HCT116 (cell line): Measurements from ENCODE around the gene RAP1B. TPM values are rescaled to one million over a fixed set of nuclear protein-coding genes. Genes with fewer than 3 reads are reported as not detected.

Experiments
- ATAC-seq: fragments of 200-7000 bp; cut with Tn5 transposase; 2 replicates; pipeline ENCODE4 v1.9.1; 2020; ENCODE audit warnings: mild to moderate bottlenecking, moderate library complexity
- BruUV-seq: library from RNA; stranded (reverse); fragments of 400-500 nt; replicated peaks from 2 replicates; lab custom pipeline; 2021; lab: Mats Ljungman, UMichigan
- CTCF ChIA-PET: fragments of 300-600 bp; sonication (Branson Sonifier 250); formaldehyde crosslinking; loops from one replicate; lab custom pipeline; 2021; ENCODE audit warnings: antibody characterized with exemption; lab: Charles Lee
- POLR2A ChIA-PET: fragments of 300-600, 350-600 bp; sonication (Branson Sonifier 250); formaldehyde crosslinking; loops from one replicate; lab custom pipeline; 2021; ENCODE audit warnings: antibody characterized with exemption; lab: Charles Lee
- RAD21 ChIA-PET, 2 experiments: fragments of 300-600 bp; sonication (Branson Sonifier 250); formaldehyde crosslinking; loops; one replicate each; lab custom pipeline; 2023; ENCODE audit warnings: low total read pairs in 2 of 2; ENCODE audit not compliant: uncharacterized antibody in 2 of 2, unreplicated experiment in 2 of 2, low non-redundant PET in 1 of 2; lab: Charles Lee
- DNase-seq: peaks from one replicate; pipeline ENCODE4 v3.0.0-alpha.2; 2010; ENCODE audit warnings: low read depth, low spot score
- H2AFZ ChIP-seq: fragments of 200-600 bp; shearing (Covaris generic), sonication (generic); 2 replicates; pipeline ENCODE4 v1.6.1; 2017; ENCODE audit warnings: low read depth, mixed run types, mixed read lengths, antibody characterized with exemption, low read length; ENCODE audit not compliant: poor library complexity, severe bottlenecking
- H3K27ac ChIP-seq: 2 replicates; pipeline ENCODE4 v1.5.1; 2012; ENCODE audit warnings: low read depth, low read length
- H3K27me3 ChIP-seq: fragments of 200-600 bp; sonication (generic); 2 replicates; pipeline ENCODE4 v1.6.1; 2016; ENCODE audit warnings: mixed run types, low read length, mixed read lengths; ENCODE audit not compliant: insufficient read depth
- H3K36me3 ChIP-seq, 2 experiments: fragments of 200-500 bp in 1 of 2; fragments of 200-600 bp in 1 of 2; sonication (Bioruptor generic) in 1 of 2; sonication (generic) in 1 of 2; 2 replicates each; pipeline versions ENCODE4 v1.5.1 to v1.6.1; 2014 to 2016; ENCODE audit warnings: low read length in 2 of 2, inconsistent platforms in 1 of 2, mixed read lengths in 1 of 2, mixed run types in 1 of 2; ENCODE audit not compliant: insufficient read depth in 2 of 2, control insufficient read depth in 1 of 2
- H3K4me1 ChIP-seq, 2 experiments: fragments of 200-600 bp in 1 of 2; sonication (generic) in 1 of 2; 2 replicates each; pipeline versions ENCODE4 v1.5.1 to v1.6.1; 2012 to 2017; ENCODE audit warnings: low read length in 2 of 2, inconsistent platforms in 1 of 2, mild to moderate bottlenecking in 1 of 2, mixed read lengths in 1 of 2, mixed run types in 1 of 2, moderate library complexity in 1 of 2; ENCODE audit not compliant: insufficient read depth in 2 of 2, control insufficient read depth in 1 of 2
- H3K4me2 ChIP-seq: fragments of 200-600 bp; sonication (generic); 2 replicates; pipeline ENCODE4 v1.6.1; 2017; ENCODE audit warnings: mixed run types, low read length, mixed read lengths
- H3K4me3 ChIP-seq, 2 experiments: fragments of 200-600 bp in 1 of 2; sonication (generic) in 1 of 2; replicated peaks in 1 of 2; 2 replicates each; pipeline ENCODE4 v1.5.1; 2011 to 2016; ENCODE audit warnings: low read length in 2 of 2, control low read depth in 1 of 2, low read depth in 1 of 2, mild to moderate bottlenecking in 1 of 2, mixed read lengths in 1 of 2, mixed run types in 1 of 2
- H3K79me2 ChIP-seq: fragments of 200-600 bp; sonication (generic); 2 replicates; pipeline ENCODE4 v1.6.1; 2017; ENCODE audit warnings: mild to moderate bottlenecking, mixed run types, low read length, moderate library complexity, mixed read lengths; ENCODE audit not compliant: insufficient read depth
- H3K9ac ChIP-seq: fragments of 200-600 bp; sonication (generic); 2 replicates; pipeline ENCODE4 v1.6.1; 2016; ENCODE audit warnings: low read length, mixed read lengths
- H3K9me2 ChIP-seq: fragments of 200-600 bp; sonication (generic), shearing (Covaris generic); 2 replicates; pipeline ENCODE4 v1.6.1; 2017; ENCODE audit warnings: mixed run types, mild to moderate bottlenecking, moderate library complexity; ENCODE audit not compliant: insufficient read depth
- H3K9me3 ChIP-seq, 2 experiments: fragments of 200-500 bp in 1 of 2; fragments of 200-600 bp in 1 of 2; sonication (Bioruptor generic) in 1 of 2; sonication (generic) in 1 of 2; 2 replicates each; pipeline ENCODE4 v1.6.1; 2014 to 2017; ENCODE audit warnings: low read length in 2 of 2, mixed read lengths in 2 of 2, inconsistent platforms in 1 of 2, low read depth in 1 of 2, mild to moderate bottlenecking in 1 of 2, mixed run types in 1 of 2, moderate library complexity in 1 of 2; ENCODE audit not compliant: control insufficient read depth in 1 of 2, insufficient read depth in 1 of 2
- H4K20me1 ChIP-seq: fragments of 200-600 bp; sonication (generic), shearing (Covaris generic); 2 replicates; pipeline ENCODE4 v1.6.1; 2017; ENCODE audit warnings: mixed run types, mild to moderate bottlenecking, moderate library complexity; ENCODE audit not compliant: insufficient read depth
- CEBPB ChIP-seq: IDR thresholded peaks from 2 replicates; pipeline ENCODE4 v1.6.1; 2012; ENCODE audit warnings: low read depth
- EGR1 ChIP-seq: IDR thresholded peaks from 2 replicates; pipeline ENCODE4 v1.6.1; 2012; ENCODE audit warnings: low read depth
- ELF1 ChIP-seq: IDR thresholded peaks from 2 replicates; pipeline ENCODE4 v1.6.1; 2012; ENCODE audit warnings: low read depth, borderline replicate concordance
- EZH2 ChIP-seq: fragments of 200-600 bp; sonication (generic); IDR thresholded peaks from 2 replicates; pipeline ENCODE4 v1.6.1; 2017; ENCODE audit warnings: antibody characterized with exemption, mixed run types
- EZH2phosphoT487 ChIP-seq: fragments of 200-600 bp; IDR thresholded peaks from 2 replicates; pipeline ENCODE4 v1.6.1; 2018; ENCODE audit warnings: antibody characterized with exemption, borderline replicate concordance
- JUND ChIP-seq: IDR thresholded peaks from 2 replicates; pipeline ENCODE4 v1.6.1; 2012
- POLR2A ChIP-seq: IDR thresholded peaks from 2 replicates; pipeline ENCODE4 v1.7.0; 2011; ENCODE audit warnings: borderline replicate concordance; ENCODE audit not compliant: insufficient read depth, insufficient read length; ENCODE audit errors: extremely low read depth
- RAD21 ChIP-seq: IDR thresholded peaks from 2 replicates; pipeline ENCODE4 v1.6.1; 2012; ENCODE audit warnings: low read depth, mild to moderate bottlenecking
- SIN3A ChIP-seq: IDR thresholded peaks from 2 replicates; pipeline ENCODE4 v1.6.1; 2012; ENCODE audit warnings: low read depth
- SP1 ChIP-seq: IDR thresholded peaks from 2 replicates; pipeline ENCODE4 v1.6.1; 2012; ENCODE audit warnings: low read depth
- SRF ChIP-seq: IDR thresholded peaks from 2 replicates; pipeline ENCODE4 v1.6.1; 2012; ENCODE audit warnings: low read depth
- TCF7L2 ChIP-seq: IDR thresholded peaks from 2 replicates; pipeline ENCODE4 v1.7.0; 2011; ENCODE audit warnings: borderline replicate concordance, inconsistent platforms; ENCODE audit not compliant: insufficient read depth, insufficient read length; ENCODE audit errors: extremely low read depth
- ZFX ChIP-seq: fragments of 450-650 bp; IDR thresholded peaks from 2 replicates; pipeline ENCODE4 v1.6.1; 2017
- intact Hi-C: fragments of 100-400 bp; cut with micrococcal nuclease; formaldehyde crosslinking; loops from 2 replicates; pipeline ENCODE4 v1.10.0; 2022
- total RNA-seq: library from RNA; stranded (reverse); gene quantifications from one replicate; pipeline ENCODE4 v1.2.1, GENCODE V29; 2021; ENCODE audit not compliant: unreplicated experiment
- TF ChIP-seq, protein P1 (sequence below): IDR thresholded peaks from 2 replicates; pipeline ENCODE4 v1.6.1; 2012; ENCODE audit warnings: low read depth
- TF ChIP-seq, protein P2 (sequence below): IDR thresholded peaks from 2 replicates; pipeline ENCODE4 v1.6.1; 2011; ENCODE audit warnings: mild to moderate bottlenecking, low read length, moderate library complexity; ENCODE audit not compliant: insufficient replicate concordance; ENCODE audit errors: extremely low read depth
- TF ChIP-seq, protein P3 (sequence below): IDR thresholded peaks from 2 replicates; pipeline ENCODE4 v1.6.1; 2012
- TF ChIP-seq, protein P4 (sequence below), 3 experiments: fragments of 200-600 bp in 1 of 3; sonication (generic) in 1 of 3; IDR thresholded peaks in 2 of 3; conservative IDR thresholded peaks in 1 of 3; 2 replicates each; pipeline ENCODE4 v1.5.1; 2012 to 2017; ENCODE audit warnings: low read depth in 2 of 3, low read length in 2 of 3, antibody characterized with exemption in 1 of 3, borderline replicate concordance in 1 of 3, control low read depth in 1 of 3, mild to moderate bottlenecking in 1 of 3, mixed read lengths in 1 of 3, mixed run types in 1 of 3, moderate library complexity in 1 of 3; ENCODE audit not compliant: insufficient read depth in 1 of 3
- TF ChIP-seq, protein P5 (sequence below): IDR thresholded peaks from 2 replicates; pipeline ENCODE4 v1.6.1; 2012

The RAP1B gene
- total RNA-seq, 1 experiment from 2014 or later: 79.2 TPM

DNA sequence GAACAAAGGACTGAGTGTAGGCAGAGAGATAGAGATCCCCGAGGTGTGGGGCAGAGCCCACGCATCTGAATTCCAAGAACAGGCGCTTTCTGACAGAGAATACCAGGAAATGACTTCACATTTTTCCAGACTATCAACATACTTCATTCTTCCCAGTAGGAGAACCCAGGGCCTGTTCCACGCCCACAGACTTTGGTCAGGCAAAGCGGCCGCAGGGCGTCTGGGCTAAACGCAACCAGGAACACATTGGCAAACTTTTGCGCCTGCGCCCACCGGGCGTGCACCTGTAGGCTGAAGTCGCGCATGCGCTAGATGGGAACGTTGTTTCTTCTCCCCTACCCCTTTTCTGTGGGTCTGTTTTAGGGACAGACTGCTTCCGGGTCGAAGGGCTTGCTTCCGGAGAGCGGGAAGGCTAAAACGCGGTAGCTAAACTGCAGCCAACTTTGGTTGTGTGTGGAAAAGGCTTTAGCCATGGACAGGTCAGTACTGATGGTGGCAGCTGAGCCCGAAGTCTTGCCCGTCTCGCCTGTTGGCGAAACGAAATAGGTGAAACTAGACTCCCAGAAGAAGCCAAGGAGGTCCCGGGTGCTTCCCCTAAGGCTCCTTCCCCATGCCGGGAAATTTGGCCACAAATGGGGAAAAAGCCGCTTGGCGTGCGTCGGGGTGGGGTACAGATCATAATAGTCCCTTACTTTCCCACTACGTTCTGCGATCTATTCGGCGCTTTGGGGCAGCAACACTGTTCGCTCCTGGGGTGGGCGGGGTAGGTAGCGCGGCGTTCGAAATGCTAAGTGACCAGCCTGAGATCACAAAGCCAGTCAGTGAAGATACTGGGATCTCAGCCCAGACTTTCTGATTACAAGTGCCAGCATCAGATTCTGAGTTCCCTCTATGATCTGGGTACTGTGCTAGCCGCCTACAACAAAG lies 76.2 kb downstream of the RAP1B start, which contains the start of gene NUP107:
TSS of gene NUP107 (plus strand) at position 384 of the 927 bp plus-strand sequence. CDS start at position 472, 88 bp downstream.
- no peaks in the 10 kb centered on the region for H3K27me3 ChIP-seq
- CTCF ChIA-PET: no interaction called here
- intact Hi-C loops: loop anchor here (2.0 to 5.0 kb wide), 2 partner anchors 75 to 322 kb away; partner anchors contain the start of gene RAP1B
- H3K9ac ChIP-seq: peak within 1 kb of the TSS; percentile 91
- no peak within 1 kb of the TSS for H2AFZ ChIP-seq
- H3K9me3 ChIP-seq: no peaks in the 10 kb centered on the region
- no peaks in the 10 kb centered on the region for H4K20me1 ChIP-seq
- H3K9me2 ChIP-seq: no peaks in the 10 kb centered on the region
- DNase-seq: peak; percentile 97
- H3K27ac ChIP-seq: peak within 1 kb of the TSS; percentile 72
- TSS peak; percentile 67 for BruUV-seq
- H3K4me2 ChIP-seq: peak within 1 kb of the TSS; percentile 71
- peaks cover 46% of the 10 kb centered on the region for H3K79me2 ChIP-seq
- H3K36me3 ChIP-seq: peaks cover under 1 to 12% of the 10 kb centered on the region in 2 experiments; a peak in 3 of 4 replicates
- peak; percentile 91 for ATAC-seq
- POLR2A ChIA-PET: interaction anchor here (1.0 kb wide), 1 partner anchor 59 kb away, joined by 4 read pairs; the partner anchor contains the start of gene SLC35E3
- H3K4me1 ChIP-seq: peaks cover 16 to 18% of the 10 kb centered on the region in 2 experiments; a peak in 3 of 4 replicates
- RAD21 ChIA-PET: no interaction called here
- H3K4me3 ChIP-seq: peak within 1 kb of the TSS; percentile 77 to 99
- TF ChIP-seq SIN3A (peak; percentile 93), ZFX (peak; percentile 44; the same call in 1 of the 2 replicates), TCF7L2 (no peak), JUND (no peak), POLR2A (peak; percentile 76), EZH2phosphoT487 (no peak), EZH2 (no peak), SP1 (peak; percentile 82), ELF1 (peak; percentile 57; the same call in 1 of the 2 replicates), CEBPB (no peak), RAD21 (0 out of 2 replicates have a peak, but pooled peaks have one; percentile 3), SRF (peak; percentile 76), EGR1 (peak; percentile 76)
- TF ChIP-seq, protein P1, sequence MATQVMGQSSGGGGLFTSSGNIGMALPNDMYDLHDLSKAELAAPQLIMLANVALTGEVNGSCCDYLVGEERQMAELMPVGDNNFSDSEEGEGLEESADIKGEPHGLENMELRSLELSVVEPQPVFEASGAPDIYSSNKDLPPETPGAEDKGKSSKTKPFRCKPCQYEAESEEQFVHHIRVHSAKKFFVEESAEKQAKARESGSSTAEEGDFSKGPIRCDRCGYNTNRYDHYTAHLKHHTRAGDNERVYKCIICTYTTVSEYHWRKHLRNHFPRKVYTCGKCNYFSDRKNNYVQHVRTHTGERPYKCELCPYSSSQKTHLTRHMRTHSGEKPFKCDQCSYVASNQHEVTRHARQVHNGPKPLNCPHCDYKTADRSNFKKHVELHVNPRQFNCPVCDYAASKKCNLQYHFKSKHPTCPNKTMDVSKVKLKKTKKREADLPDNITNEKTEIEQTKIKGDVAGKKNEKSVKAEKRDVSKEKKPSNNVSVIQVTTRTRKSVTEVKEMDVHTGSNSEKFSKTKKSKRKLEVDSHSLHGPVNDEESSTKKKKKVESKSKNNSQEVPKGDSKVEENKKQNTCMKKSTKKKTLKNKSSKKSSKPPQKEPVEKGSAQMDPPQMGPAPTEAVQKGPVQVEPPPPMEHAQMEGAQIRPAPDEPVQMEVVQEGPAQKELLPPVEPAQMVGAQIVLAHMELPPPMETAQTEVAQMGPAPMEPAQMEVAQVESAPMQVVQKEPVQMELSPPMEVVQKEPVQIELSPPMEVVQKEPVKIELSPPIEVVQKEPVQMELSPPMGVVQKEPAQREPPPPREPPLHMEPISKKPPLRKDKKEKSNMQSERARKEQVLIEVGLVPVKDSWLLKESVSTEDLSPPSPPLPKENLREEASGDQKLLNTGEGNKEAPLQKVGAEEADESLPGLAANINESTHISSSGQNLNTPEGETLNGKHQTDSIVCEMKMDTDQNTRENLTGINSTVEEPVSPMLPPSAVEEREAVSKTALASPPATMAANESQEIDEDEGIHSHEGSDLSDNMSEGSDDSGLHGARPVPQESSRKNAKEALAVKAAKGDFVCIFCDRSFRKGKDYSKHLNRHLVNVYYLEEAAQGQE: no peak
- TF ChIP-seq, protein P2, sequence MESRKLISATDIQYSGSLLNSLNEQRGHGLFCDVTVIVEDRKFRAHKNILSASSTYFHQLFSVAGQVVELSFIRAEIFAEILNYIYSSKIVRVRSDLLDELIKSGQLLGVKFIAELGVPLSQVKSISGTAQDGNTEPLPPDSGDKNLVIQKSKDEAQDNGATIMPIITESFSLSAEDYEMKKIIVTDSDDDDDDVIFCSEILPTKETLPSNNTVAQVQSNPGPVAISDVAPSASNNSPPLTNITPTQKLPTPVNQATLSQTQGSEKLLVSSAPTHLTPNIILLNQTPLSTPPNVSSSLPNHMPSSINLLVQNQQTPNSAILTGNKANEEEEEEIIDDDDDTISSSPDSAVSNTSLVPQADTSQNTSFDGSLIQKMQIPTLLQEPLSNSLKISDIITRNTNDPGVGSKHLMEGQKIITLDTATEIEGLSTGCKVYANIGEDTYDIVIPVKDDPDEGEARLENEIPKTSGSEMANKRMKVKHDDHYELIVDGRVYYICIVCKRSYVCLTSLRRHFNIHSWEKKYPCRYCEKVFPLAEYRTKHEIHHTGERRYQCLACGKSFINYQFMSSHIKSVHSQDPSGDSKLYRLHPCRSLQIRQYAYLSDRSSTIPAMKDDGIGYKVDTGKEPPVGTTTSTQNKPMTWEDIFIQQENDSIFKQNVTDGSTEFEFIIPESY: peak; percentile 66
- TF ChIP-seq, protein P3, sequence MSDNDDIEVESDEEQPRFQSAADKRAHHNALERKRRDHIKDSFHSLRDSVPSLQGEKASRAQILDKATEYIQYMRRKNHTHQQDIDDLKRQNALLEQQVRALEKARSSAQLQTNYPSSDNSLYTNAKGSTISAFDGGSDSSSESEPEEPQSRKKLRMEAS: peak; percentile 92
- TF ChIP-seq, protein P4, sequence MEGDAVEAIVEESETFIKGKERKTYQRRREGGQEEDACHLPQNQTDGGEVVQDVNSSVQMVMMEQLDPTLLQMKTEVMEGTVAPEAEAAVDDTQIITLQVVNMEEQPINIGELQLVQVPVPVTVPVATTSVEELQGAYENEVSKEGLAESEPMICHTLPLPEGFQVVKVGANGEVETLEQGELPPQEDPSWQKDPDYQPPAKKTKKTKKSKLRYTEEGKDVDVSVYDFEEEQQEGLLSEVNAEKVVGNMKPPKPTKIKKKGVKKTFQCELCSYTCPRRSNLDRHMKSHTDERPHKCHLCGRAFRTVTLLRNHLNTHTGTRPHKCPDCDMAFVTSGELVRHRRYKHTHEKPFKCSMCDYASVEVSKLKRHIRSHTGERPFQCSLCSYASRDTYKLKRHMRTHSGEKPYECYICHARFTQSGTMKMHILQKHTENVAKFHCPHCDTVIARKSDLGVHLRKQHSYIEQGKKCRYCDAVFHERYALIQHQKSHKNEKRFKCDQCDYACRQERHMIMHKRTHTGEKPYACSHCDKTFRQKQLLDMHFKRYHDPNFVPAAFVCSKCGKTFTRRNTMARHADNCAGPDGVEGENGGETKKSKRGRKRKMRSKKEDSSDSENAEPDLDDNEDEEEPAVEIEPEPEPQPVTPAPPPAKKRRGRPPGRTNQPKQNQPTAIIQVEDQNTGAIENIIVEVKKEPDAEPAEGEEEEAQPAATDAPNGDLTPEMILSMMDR (IDR thresholded peaks at IDR 0.05 in 2 of 3, conservative IDR thresholded peaks at IDR 0.05 in 1 of 3; ENCODE audit: borderline replicate concordance in 1 of 3, insufficient read depth in 1 of 3, low read depth in 2 of 3, low read length in 2 of 3): 0 out of 6 replicates have a peak, but pooled peaks of 1 of the 3 experiments have one; percentile 2
- TF ChIP-seq, protein P5, sequence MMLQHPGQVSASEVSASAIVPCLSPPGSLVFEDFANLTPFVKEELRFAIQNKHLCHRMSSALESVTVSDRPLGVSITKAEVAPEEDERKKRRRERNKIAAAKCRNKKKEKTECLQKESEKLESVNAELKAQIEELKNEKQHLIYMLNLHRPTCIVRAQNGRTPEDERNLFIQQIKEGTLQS: no peak
